IPS-NIHi11 (cell line): ENCODE data around the gene ANKRD30A.
"Not testable (repeated sequence)": the region's sequence is repeated elsewhere in the genome, so short reads cannot be mapped to it uniquely, and the experiment has no call there.

Source experiments
- DNase-seq: peaks from one replicate; pipeline ENCODE4 v3.0.0; 2012; ENCODE audit warnings: mixed read lengths, low spot score

The ANKRD30A gene, protein sequence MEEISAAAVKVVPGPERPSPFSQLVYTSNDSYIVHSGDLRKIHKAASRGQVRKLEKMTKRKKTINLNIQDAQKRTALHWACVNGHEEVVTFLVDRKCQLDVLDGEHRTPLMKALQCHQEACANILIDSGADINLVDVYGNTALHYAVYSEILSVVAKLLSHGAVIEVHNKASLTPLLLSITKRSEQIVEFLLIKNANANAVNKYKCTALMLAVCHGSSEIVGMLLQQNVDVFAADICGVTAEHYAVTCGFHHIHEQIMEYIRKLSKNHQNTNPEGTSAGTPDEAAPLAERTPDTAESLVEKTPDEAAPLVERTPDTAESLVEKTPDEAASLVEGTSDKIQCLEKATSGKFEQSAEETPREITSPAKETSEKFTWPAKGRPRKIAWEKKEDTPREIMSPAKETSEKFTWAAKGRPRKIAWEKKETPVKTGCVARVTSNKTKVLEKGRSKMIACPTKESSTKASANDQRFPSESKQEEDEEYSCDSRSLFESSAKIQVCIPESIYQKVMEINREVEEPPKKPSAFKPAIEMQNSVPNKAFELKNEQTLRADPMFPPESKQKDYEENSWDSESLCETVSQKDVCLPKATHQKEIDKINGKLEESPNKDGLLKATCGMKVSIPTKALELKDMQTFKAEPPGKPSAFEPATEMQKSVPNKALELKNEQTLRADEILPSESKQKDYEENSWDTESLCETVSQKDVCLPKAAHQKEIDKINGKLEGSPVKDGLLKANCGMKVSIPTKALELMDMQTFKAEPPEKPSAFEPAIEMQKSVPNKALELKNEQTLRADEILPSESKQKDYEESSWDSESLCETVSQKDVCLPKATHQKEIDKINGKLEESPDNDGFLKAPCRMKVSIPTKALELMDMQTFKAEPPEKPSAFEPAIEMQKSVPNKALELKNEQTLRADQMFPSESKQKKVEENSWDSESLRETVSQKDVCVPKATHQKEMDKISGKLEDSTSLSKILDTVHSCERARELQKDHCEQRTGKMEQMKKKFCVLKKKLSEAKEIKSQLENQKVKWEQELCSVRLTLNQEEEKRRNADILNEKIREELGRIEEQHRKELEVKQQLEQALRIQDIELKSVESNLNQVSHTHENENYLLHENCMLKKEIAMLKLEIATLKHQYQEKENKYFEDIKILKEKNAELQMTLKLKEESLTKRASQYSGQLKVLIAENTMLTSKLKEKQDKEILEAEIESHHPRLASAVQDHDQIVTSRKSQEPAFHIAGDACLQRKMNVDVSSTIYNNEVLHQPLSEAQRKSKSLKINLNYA (N-terminal part only)

DNA sequence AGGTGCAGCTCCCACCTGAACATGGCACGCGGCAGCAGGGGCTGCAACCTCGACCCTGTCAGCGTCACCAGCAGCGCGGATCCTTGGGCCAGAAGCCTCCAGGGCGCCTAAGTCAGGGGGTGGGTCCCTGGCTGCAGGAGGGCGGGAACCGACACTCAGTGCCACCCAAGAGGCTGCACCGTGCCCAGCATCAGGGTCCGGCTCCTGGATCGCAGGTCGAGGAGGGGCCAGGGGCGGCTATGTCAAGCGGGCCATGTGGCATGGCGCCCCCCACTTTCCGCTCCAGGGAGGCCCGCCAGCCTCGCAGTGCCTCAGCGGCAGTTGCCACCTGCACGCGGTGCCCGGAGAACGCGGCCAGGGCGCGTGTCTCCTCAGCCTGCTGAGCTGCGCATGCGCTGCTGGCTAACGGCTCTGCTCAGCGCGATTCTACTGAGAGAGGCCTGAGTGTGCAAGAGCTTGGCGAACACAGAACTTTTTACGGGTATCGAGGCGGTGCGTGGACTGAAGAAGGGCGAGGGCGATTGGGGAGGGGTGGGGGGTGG, at the start of gene ANKRD30A:
Gene ANKRD30A (plus strand): TSS at position 408 of the 542 bp plus-strand sequence. CDS start 190 bp downstream, outside the sequence.
- no peak for DNase-seq

- not testable (repeated sequence) for DNase-seq
Observed at GRCh38 chr10:37076083-37076482, 49.3 kb upstream of the ANKRD30A start.

- DNase-seq: no peak
Observed at GRCh38 chr10:37095792-37096573, 29.4 kb upstream of the ANKRD30A start.

DNA sequence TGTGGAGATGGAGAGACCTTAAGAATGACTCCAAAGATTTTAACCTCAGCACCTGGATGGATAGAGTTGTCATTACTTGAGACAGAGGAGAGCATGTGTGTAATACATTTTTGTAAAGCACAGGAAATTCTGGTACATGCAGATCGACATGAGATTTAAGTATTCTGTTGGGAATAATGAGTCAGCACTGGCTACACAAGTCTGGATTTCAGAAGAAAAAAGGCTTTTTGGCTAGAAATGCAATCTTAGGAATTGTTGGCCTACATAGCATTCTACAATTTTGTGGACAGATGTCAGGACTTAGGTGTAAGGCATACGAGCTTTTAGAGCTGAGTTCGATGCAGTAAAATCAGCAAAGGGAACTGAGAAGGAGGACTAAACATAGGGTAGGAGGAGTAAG, 24.1 kb upstream of the ANKRD30A start:
- DNase-seq: no peak

- no peak for DNase-seq
Observed at GRCh38 chr10:37109000-37109399, 16.4 kb upstream of the ANKRD30A start.

- no peak for DNase-seq
Observed at GRCh38 chr10:37124532-37124931, 866 bp upstream of the ANKRD30A start.

GRCh38 chr10:37125921-37126320, 523 bp downstream of the ANKRD30A start:
- no peak for DNase-seq

DNA sequence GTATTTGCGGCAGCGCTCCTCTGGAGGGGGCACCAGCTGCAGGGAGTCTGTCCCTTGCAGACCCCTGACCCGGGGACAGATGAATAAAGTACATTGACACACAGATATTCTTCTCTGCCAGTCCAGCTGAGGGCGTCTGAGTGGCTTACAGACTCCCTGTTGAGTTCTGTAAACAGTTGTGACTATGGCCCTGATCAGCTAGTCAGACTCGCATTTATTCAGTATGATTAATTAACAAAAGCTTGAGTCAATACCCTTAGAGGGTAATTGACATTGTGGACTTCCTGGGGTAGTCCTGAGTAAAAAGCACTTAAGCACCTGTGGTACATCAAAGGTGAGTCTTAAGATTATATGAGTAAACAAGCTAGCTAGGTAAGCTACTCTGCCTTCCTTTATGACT, 21.0 kb downstream of the ANKRD30A start:
- no peak for DNase-seq

- not testable (repeated sequence) for DNase-seq
Observed at GRCh38 chr10:37162430-37162829, 37.0 kb downstream of the ANKRD30A start.

DNA sequence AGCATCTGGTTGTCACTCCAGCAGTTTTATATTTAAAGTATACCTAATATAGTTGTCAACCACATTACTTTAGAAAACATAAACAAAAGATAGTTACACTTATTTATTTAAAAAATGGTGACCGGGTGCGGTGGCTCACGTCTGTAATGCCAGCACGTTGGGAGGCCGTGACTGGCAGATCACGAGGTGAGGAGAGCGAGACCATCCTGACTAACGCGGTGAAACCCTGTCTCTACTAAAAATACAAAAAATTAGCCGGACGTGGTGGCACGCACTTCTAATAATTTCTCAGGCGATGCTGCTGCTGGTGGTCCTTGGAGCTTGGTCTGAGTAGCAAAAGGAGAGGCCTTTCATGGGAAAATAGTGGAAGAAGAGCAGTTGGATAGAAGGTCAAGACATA, 46.5 kb downstream of the ANKRD30A start:
- DNase-seq: not testable (repeated sequence)

DNA sequence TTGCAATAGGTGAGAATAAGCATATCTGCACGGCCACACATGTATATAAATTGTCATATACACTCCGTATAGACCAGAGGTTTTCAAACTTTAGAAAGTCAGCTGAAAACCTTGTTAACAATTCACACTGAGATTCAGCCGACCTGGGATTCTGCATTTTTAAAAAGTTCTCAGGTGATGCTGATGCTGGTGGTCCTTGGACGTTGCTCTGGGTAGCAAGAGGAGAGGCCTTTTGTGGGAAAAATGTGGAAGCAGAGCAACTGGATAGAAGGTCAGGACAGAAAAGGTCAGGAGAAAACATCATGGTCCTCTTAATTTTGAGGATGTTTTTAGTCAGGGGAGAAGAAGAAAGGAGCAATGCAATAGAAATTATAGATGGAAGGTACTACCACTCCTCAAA, 52.9 kb downstream of the ANKRD30A start:
- DNase-seq: not testable (repeated sequence)

GRCh38 chr10:37182719-37183118, 57.3 kb downstream of the ANKRD30A start:
- DNase-seq: not testable (repeated sequence)

DNA sequence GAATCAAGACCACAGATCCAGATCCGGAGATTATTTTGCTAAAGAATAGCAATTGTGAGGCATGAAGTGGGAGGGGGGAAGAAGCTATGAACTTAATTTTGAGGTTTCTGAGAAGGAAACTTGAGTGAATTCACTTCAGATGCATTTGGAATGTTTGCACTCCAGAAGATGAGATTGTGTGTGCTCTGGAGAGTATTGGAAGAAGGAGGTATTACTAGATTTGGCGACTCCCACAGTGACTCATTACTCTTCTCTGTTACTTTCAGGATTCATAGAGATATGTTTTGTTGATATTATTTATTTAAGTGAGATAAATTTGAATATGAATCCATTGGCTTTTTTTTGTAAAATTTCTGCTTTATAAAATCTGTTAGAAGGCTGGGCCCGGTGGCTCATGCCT, 80.7 kb downstream of the ANKRD30A start:
- no peak for DNase-seq

DNA sequence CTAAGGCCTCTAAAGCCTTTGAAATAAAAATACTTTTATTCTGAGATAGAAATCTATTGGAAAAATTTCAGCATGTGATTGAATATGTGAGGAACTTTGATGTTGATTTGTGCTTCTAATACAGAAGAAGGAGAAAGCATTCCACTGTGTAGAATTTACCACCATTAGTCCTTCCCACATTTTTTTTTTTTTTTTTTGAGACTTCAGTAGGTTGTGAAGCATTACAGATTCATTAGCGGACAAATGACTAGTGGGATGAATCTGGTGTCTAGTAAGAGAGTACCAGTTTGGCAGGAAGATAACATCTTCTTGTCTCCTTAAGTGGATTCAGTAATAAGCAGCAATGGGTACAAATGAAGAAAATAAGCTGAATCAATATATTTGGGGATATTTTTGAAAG, 95.5 kb downstream of the ANKRD30A start:
- DNase-seq: no peak

DNA sequence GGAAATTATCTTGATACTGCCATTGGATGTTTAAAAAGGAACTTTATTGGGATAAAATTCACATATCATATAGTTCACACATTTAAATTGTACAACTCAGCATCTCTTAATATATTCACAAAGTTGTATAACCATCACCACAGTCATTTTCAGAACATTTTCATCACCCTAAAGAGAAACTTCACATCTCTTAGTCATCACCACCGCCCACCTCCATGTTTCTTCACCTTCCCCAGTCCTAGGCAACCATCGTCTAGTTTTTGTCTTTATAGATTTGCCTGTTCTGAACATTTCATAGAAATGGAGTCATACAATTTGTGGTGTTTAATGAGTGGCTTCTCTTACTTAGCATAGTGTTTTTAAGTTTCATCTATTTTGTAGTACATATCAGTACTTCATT, 96.6 kb downstream of the ANKRD30A start:
- DNase-seq: no peak

GRCh38 chr10:37225163-37225562, 99.8 kb downstream of the ANKRD30A start:
- DNase-seq: no peak

DNA sequence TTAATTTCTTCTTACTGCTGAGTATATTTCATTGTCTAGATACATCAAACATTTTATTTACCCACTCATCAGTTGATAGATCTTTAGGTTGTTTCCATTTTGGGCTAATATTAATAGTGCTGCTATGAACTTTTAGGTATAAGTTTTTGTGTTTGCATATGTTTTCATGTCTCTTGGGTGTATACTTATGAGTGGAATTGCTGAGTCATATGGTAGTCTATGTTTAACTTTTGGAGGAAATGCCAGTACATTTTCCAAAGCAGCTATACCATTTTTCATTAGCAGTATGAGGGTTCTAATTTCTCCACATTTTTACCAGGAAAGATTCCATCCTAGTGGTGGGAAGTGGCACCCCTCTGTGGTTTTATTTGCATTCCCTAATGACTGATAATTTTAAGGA, 101.1 kb downstream of the ANKRD30A start:
- DNase-seq: no peak

DNA sequence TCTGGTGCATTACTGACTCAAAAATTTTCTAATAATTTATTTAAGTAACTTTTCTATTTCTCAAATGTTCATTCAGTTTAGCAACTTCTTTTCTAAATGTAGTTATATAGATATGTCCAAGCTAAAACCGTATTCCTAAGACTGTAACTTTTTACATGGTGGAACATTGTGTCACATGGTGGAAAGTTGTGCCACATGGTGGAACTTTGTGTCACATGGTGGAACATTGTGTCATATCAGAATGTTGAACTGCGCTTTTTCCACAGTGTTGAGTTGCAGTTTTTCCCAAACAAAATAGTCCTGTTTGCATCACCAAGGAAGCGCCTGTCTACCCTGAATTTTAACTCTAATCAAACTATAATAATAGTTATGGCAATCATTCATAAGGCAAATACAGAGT, 109.3 kb downstream of the ANKRD30A start:
- no peak for DNase-seq

DNA sequence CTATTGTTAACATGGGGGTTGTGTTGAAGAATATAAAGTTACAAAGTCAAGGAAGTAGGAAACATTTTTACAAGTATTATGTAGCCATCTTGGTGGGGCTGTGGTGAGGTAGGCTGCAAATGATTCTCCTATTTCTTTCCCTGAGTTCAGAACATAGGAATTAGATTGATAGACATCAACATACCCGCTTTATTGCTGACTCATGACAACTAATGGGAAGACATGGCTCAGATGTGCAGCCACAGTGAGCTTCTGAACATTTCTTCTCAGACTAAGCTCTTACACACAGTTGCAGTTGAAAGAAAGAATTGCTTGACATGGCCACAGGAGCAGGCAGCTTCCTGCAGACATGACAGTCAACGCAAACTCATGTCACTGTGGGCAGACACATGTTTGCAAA, 110.7 kb downstream of the ANKRD30A start:
- DNase-seq: no peak

- no peak for DNase-seq
Observed at GRCh38 chr10:37240223-37240622, 114.8 kb downstream of the ANKRD30A start.

GRCh38 chr10:37246637-37247036, 121.2 kb downstream of the ANKRD30A start:
- DNase-seq: no peak
